CD4-positive, alpha-beta T cell treated with Interleukin-2 at 100 ng/mL for 4 hours (primary cell): ENCODE measurements around the gene HDHD5.
"Not testable (repeated sequence)": the region's sequence is repeated elsewhere in the genome, so short reads cannot be mapped to it uniquely, and the experiment has no call there.

Experiments used
- DNase-seq: peaks from one replicate; pipeline ENCODE4 v3.0.0-alpha.2; 2020; ENCODE audit warnings: low spot score

HDHD5 gene

DNA sequence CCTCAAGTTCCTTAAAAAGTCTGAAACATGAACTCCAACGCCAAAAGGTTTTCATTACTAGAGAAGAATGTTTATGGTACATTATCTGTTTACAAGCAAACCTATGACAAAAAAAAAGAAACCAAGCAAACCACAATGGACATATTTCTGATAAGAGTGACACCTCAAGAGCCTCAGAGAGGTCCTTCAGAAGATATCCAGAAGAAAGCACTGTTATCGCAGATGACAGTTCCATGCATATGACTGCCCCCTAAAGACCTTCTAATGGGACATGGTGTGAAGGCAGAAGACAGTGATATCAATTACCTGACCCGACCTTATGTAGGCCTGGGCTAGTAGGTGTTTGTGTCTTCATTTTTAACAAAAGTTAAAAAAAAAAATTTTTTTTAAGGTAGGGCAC, 3.1 kb downstream of the HDHD5 start:
- DNase-seq = no peak

DNA sequence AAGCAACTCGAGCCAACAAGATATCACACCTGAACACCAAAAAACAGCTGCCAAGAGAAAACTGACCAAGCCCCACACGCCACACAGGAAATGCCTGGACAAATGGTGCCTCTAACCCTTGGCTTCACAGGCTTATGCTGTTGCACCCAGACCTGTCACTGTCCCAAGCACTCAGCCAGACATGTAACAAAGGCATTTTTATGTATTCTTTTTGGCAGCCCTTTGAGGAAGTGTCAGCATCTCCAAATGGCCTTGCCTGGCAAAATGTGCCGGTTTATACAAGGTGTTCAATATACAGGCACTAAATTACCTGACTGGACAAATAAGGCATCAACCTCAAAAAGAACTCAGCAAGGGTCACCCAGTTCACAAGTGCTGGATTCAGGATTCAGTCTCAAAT, 6.1 kb downstream of the HDHD5 start:
- no peak for DNase-seq

DNA sequence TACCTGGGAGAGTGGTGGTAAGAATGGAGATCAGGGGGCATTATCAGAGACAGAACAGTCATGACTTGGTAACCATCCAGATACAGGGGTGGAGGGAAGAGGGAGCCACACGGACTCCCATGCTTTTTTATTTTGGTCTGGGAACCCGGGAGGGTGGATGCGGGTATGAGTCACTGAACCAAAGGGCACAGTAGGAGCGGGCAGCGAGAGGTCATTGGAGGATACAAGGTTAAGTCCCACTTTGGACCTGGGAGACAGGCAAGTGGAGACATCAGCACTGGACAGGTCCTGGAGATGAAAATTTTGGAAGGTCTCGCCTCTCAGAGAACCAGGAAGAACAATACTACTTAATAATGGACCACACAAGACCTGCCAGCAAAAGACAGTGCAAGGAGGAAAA, 6.7 kb downstream of the HDHD5 start:
- DNase-seq = no peak

DNA sequence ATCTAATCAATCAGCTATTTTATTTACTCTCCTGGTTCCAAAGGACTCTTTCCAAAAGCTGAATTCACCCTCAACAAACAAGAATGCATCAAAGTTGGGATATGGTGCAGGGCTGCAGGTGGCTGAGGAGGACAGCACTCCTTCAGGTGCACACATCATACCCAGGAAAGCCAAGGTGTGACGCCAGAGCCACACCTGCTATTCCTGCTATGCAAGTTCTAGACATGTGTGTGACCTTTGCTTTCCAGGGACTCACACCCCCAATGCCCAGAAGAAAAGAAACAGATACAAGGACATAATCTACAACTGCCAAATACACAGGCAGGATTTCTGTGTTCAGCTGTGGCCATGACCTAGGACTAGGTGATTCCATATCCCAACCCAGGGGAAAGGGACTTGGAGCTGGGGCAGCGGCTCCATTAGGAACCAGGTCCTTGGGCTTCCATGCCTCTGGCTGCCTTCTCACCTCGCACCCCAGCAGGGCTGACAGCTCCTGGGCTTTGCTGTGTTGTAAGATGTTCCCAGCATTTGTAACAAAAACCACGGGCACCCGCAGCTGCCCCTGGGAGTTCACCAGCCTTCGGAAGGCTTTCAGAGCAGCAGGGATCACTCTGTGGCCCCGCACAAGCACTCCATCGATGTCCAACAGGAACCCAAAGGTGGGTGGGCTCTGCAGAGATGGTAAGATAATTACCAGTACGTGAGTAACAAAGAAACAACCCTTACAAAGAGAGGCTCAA, 9.8 kb downstream of the HDHD5 start:
- no peak for DNase-seq

DNA sequence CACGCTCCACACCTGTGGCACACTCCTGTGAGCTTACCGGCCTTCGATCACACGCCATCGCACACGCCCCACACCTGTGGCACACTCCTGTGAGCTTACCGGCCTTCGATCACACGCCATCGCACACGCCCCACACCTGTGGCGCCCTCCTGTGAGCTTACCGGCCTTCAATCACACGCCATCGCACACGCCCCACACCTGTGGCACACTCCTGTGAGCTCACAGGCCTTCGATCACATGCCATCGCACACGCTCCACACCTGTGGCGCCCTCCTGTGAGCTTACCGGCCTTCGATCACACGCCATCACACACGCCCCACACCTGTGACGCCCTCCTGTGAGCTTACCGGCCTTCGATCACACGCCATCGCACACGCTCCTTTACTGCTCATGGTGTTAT, 11.6 kb downstream of the HDHD5 start:
- DNase-seq = not testable (repeated sequence)

DNA sequence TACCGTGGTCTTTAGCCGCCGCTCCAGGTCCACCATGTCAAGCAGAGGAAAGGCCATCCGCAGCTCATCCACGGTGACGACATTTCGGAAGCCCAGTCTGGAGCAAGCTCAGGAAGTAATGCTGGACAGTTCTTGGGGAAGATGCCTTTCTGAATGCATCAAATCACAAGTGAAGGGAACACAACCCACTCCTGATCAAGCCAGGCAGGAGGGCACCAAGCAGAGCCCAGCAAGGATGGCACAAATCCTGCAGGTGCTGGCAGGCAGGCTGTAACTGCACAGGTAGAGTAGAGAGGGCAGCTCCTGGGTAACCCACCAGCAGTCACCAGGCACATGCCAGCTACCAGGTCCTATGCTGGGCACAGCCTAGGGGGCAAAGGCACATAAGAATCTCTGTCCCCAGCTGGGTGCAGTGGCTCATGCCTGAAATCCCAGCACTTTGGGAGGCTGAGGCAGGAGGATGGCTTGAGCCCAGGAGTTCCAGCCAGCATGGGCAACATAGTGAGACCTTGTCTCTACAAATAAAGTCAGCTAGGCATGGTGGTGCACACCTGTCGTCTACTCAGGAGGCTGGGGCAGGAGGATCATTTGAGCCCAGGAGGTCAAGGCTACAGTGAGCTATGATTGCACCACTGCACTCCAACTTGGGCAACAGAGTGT, 13.9 kb downstream of the HDHD5 start:
- DNase-seq = no peak

DNA sequence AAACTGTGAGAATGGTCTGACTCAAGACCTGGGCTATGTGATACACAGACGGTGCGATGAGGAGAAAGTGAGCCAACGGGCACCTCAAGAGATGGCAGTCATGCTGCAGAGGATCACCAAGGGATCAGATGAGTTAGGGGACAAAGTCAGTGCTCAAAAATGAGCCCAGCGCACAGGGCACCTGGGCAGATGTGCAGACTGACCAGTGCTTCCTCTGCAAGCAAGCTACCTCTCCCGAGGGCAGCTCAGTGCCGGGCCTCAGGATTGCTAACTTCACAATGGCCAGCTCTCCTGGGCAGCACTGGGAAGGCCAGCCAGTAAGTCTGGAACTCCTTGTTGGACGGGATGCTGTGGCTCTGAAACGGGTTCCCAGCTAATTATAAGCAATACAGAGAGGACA, 15.3 kb downstream of the HDHD5 start:
- DNase-seq = no peak

DNA sequence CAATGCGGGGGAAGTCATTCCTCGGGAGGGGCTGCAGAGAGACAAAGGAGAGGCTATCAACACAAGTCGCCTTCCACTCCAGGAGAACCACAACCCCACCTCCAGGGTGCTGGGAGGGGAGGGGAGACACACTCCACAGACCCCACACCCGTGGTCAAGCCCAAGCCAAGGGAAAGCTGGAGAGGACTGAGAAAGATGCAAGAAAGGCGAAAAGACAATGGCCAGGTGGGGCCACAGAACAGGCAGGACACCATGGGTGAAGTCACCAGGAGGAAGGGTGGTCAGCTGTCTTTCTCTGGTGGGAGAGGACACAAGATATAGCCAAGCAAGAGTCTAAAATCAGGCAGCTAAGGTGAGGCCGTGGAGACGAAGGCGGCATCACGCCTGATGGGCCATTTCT, 16.0 kb downstream of the HDHD5 start:
- no peak for DNase-seq

DNA sequence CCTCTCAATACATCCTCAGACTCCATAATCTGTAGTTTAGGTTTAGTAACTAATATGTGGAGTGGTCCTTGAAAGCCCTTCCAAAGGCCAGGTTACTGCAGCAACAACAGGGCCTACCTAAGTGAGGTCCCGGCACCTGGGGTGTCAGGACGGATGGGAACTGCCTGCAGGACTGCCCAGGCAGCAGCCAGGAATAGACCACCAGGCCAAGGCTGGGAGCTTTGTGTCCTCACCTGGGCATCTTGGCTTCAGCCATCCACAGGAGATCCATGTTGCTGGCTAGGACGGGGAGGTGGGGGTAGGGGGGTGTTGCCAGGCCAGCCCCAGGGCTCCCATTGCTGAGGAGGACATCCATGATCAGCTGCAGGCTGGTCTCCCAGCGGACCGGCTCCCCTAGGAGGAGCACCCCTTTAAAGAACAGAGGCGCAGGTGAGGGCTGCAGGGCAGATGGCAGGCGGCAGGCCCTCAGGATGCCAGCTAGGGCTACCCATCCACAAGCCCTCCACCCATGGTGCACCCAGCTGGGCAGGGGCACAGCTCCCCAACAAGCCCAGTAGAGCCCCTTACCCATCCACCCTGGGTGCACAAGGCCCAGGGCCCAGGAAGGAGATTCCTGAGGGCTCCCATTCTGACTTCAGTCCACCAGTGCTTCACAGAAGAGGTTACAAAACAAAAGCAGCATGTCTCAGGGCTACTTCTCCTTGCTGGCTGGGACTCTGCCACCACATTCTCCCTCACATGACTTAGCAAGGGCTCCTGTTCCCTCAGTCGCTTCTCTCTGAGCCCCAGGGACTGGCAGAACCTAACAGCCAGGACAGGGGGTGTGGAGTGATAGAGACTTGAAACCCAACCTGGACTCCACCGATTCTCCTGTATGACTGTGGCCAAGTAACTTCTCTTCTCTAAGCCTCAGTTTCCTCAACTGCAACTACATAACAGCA, 18.0 kb downstream of the HDHD5 start:
- DNase-seq = no peak

DNA sequence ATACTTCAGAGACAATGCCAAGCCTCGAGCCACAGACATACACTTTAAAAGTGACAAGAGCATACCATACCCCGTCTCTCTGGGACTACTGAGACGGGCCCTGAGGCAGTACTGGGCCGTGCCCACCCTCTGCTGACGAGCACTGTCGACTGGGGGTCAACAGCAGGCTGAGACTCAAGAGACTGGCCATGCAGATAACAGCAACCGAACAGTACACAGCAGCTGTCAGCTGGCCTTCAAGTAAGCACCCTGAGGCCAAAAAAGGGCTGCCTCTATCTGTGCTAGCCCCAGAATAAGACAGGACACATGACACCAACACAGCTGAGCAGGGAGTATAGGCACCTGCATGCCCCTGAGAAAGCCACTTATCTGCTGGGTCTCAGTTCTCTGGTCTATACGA, 19.1 kb downstream of the HDHD5 start:
- no peak for DNase-seq

DNA sequence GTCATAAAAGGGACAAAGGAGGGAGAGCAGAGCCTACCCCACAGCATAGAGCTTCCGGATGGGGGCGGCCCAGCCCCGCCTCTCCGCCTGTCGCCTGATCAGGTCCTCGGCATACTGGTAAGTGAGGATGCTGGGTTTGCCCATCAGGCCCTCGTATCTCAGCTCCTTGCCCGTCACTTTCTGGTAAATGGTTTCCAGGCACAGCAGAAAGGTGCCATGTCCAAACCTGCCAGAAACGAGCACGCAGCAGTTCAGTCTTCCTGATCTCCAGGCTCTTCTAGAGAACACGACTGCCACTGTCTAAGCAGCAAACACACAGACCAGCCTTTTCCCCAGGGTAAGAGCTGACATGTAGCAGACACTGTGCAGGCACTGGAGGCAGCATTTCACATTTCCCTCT, 20.6 kb downstream of the HDHD5 start:
- no peak for DNase-seq

DNA sequence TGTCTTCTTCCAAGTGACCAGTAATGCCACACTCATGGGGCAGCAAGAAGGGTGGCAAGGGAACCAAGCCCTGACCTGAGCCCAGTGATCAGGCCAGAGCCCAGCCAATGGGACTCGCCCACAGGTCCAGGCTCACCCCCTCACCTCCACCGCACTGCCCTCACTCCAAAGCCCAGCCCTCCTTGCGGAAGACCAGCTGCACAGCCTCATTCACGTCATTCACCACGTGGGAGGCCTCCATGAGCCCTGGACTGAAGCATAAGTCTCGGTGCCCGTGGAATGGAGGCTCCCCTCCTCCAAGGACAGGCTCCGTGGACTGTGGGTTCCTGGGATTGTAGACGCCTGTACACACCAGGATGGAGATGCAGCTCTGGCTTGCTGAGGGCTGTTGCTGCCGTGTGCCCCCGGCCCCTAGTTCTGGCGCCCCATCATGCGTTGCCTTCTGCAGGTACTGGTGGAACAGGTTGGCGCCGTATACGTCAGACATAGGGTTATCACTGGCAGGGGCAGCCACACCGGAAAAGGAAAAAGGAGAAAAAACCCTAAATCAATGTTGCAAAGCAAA, 21.1 kb downstream of the HDHD5 start:
- no peak for DNase-seq

DNA sequence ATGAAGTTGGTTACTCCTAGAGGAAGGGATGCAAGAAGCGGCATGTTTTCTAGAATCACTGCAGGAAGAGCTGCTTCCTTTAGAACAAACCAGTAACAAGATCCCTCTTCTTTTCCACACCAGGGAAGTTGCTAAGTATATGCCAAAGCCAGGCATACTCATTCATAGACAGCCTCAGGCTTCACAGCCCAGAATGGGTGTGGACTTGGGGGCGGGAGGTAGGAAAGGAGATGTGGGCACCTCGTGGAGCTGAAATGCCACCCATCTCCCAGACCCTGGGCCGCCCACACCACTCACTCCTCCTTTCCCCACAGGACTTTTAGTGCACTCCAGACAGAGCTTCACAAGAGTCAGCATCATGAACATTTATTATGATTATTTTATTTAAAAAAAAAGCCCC, 21.9 kb downstream of the HDHD5 start:
- DNase-seq = no peak

DNA sequence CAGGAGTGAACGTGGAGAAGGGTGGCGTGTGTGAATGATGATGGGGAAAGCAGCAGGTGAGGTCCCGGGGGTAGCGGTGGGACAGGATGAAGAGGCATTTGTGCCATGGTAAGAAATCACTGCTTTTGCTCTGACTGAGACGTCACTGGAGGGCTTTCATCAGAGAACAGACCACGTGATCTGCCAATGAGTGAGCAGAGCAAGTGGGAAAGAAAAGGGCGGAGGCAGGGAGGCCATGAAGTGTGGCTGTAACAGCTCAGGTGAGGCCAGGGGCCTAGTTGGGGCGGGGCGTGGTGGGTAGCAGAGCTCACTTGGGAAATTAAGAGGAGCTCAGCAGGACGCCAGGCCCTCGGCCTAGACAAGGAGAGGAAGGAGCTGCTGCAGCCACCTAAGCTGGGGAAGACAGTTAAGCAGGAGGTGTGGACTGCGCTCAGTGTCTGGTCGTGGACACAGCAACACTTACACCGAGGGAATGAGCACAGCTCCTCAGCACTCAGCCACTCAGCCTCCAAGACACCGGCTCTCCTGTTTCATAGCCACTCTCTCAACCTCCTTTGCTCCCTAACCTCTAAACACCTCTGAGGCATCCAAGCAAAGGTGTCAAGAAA, 23.8 kb downstream of the HDHD5 start:
- DNase-seq = no peak

DNA sequence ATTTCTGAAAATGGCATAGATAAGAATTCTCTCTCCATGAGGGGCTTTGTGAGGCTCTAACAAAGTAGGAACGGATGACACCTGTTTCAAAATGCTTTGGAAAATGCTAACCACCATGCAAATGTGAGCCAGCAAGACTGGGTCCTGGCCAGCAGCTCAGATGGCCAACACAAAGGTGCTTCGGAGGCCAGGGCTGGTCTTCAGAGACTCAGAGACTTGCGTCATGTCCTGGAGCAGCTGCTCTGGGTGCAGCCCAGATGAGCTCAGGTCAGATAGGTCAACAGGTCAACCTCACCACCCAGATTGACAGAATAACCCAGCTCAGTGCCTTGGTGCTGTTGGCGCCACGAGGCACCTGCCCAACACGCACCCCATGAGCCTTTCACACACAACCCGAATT, 25.9 kb downstream of the HDHD5 start:
- no peak for DNase-seq

DNA sequence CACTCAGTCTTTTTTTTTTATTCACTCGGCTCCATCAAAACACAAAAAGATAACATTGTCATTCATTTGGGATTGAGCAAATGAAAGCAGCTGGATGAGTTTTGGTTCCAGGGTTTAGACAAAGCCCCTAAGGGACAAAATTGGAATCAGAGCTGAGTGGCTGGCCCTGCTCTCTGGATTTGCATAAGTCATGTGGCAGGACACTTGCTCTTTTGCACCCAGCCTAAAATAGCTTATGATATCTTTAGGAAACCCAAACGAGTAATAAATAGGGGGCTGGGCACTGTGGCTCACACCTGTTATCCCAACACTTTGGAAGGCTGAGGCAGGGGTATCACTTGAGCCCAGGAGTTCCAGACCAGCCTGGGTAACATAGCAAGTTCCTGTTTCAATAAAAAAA, 27.0 kb downstream of the HDHD5 start:
- no peak for DNase-seq

DNA sequence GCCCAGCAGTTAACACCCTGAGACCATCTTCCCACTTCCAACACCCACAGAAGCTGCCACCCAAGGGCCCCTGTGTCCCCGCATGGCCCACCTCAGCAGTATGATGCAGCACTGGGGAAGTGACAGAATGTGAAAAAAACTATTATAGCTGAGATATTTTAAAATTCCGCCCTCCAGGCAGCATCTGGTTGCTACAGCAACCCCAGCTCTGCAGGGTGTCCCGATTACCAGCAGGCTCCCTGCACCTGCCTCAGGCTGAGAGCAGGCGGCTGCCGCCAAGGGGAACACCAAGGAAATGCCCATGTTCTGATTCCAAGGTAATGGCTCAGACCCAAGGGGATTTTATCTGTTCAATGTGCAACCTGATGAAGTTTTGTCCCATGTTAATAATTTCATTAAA, 27.4 kb downstream of the HDHD5 start:
- DNase-seq = no peak

DNA sequence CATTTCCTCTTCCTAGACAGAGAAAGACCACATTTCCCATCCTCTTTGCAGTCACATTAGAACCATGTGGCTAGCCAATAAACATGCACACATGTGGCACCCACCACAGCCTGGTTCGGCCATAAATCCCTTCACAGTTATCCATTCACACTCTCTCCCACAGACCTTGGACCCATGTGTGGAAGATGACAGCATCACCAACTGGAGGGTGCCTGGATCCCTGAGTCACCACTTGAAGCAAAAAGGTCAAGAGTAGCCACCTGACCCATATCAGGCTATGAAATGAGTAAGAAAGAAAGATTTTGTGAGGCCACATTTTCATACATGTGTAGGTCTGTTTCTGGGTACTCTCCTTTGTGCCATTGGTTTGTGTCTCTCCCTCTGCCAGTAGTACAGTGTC, 28.9 kb downstream of the HDHD5 start:
- no peak for DNase-seq

DNA sequence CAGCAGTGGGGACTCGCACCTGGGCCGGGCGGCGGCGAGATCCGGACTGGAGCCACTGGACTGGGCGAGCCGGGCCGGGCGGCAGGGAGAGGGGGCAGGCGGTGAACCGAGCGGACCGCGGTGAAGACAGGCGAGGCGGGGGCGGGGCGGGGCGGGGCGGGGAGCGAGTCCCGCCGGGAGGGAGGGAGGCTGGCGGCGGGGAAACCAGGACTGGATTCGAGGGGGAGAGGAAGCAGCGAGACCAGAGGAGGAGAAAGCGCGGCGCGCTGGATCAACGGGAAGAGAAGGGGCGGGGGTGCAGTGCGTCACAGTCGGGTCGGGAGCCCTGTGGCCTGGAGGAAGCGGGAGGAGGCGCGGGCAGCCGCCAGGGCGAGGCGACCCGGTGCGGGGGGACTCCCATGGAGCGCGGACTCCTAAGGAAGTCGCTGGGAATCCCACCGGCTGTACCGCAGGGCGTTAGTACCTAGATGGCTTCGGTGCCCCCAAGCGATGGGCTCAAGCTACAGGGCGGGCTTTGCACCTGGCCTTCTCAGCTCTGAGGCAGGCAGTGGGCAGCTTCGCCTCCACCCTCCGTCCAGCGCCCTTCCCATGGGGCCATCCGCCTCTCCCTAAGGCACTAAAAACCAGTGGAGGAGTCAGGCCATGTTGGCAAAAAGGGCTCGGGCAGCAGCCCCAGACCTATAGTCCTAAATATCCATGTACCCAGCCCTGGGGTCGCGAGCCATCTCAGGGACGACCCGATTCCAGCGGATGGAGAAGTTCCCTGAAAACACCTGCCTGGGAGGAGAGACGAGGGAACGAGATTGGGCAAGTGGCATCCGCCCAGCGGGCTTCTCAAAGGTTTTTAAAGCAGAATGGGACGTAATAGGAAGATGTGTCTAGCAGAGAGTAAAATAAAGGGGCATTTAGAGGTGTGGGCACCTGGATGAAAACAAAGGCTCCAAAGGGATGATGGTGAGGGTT, 37.6 kb downstream of the HDHD5 start, which contains the start of gene TMEM121B:
TMEM121B (minus strand) TSS at position 128 of the 963 bp plus-strand sequence. CDS start 233 bp downstream, outside the sequence.
- DNase-seq = no peak

DNA sequence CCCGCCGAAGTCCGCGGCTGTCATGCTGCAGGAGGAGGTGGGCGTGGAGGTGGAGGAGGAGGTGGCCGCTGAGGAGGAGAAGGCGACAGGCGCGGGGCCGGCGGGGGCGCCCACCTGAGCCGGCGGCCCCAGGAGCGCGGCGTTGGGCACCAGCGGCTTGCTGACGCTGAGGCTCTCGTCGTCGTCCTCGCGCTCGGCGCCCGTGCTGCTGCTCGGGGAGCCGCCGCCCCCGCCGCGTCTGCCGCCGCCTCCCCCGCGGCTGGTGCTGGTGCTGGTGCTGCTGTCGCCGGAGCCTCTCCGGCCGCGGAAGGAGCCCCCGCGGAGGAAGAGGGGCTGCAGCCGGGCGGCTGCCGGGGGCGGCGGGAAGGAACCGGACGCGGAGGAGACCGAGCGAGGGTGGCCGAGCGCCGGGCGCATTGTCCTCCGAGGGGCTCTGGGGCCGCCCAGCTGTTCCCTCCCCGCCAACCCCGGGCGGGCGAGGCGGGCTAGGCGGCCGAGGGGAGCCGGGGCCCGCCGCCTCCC, 38.3 kb downstream of the HDHD5 start:
- DNase-seq = no peak

DNA sequence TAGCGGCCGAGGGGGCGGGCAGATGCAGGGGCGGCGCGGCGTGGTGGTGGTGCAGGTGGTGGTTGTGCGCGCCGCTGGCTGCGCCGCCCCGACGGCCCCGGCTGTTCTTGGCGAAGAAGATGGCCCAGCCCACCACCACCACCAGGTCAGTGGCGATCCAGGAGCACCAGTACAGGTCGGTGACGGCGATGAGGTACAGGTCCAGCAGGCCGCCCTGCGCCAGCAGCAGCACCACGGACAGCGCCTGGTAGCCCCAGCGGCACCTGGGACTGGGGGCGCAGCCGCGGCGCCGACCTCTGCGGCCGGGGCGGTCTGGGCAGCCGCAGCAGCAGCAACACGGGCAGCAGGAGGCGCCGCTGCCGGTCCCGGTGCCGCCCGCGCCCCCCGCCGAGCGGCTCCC, 38.8 kb downstream of the HDHD5 start:
- peak; percentile 52 for DNase-seq
